Activated T-helper 2 cell treated with anti-CD3 and anti-CD28 coated beads, Interferon-gamma antibody, Interleukin-2, Interleukin-4, amounts not matched to agents 10 μg/mL and 5 μg/mL and 100 μg/mL, durations not matched to agents 14 hours and 24 hours and 36 hours (primary cell): Measurements from ENCODE around the gene COX10. TPM values are rescaled to one million over a fixed set of nuclear protein-coding genes. Genes with fewer than 3 reads are reported as not detected.
"Not testable (repeated sequence)": the region's sequence is repeated elsewhere in the genome, so short reads cannot be mapped to it uniquely, and the experiment has no call there.

Experiments used
- DNase-seq: peaks from one replicate; pipeline ENCODE4 v3.0.0; 2021; ENCODE audit warnings: low spot score
- H3K27ac Mint-ChIP-seq: one replicate; pipeline ENCODE4 v1.8.0; 2021; ENCODE audit warnings: mixed read lengths
- H3K27me3 Mint-ChIP-seq: one replicate; pipeline ENCODE4 v1.8.0; 2021; ENCODE audit warnings: low read depth, mixed read lengths
- H3K36me3 Mint-ChIP-seq: one replicate; pipeline ENCODE4 v1.8.0; 2021; ENCODE audit warnings: low read depth, mixed read lengths
- H3K4me1 Mint-ChIP-seq: one replicate; pipeline ENCODE4 v1.8.0; 2021; ENCODE audit warnings: low read depth, mixed read lengths
- H3K4me3 Mint-ChIP-seq: one replicate; pipeline ENCODE4 v1.8.0; 2021; ENCODE audit warnings: low read depth, mild to moderate bottlenecking, moderate library complexity, mixed read lengths
- H3K9me3 Mint-ChIP-seq: one replicate; pipeline ENCODE4 v1.8.0; 2021; ENCODE audit warnings: mixed read lengths
- intact Hi-C: fragments of 100-400 bp; cut with micrococcal nuclease; formaldehyde crosslinking; loops from one replicate; pipeline ENCODE4 v1.15.1; 2023
- total RNA-seq: library from RNA; stranded (reverse); gene quantifications from 2 replicates; pipeline ENCODE4 v1.2.3, GENCODE V29; 2022

COX10 gene
- total RNA-seq: 24.9 and 28.1 TPM in 2 replicates

- Mint-ChIP-seq H3K36me3 (peaks cover 59% of the 10 kb centered on the region), H3K4me3 (peak within 1 kb of the TSS; percentile 96), H3K9me3 (peaks cover 8% of the 10 kb centered on the region), H3K27ac (peak within 1 kb of the TSS; percentile 94), H3K4me1 (peaks cover 45% of the 10 kb centered on the region), H3K27me3 (no peaks in the 10 kb centered on the region)
- peak; percentile 80 for DNase-seq
- intact Hi-C loops: loop anchor here (2.0 kb wide), 3 partner anchors 49 to 231 kb away; partner anchors contain the start of gene HS3ST3B1
Measured at GRCh38 chr17:14069251-14070021, at the start of gene COX10. Gene COX10 (plus strand): TSS chr17:14069504. CDS start chr17:14069606, 102 bp downstream.

- H3K27me3 Mint-ChIP-seq, H3K9me3 Mint-ChIP-seq, H3K27ac Mint-ChIP-seq, DNase-seq, H3K4me3 Mint-ChIP-seq, intact Hi-C loops: not testable (repeated sequence)
- Mint-ChIP-seq H3K4me1 (peaks cover 22% of the 10 kb centered on the region), H3K36me3 (peaks cover 15% of the 10 kb centered on the region)
Measured at GRCh38 chr17:14021651-14022294, 47.5 kb upstream of the COX10 start.

- H3K27me3 Mint-ChIP-seq, DNase-seq, H3K27ac Mint-ChIP-seq, H3K4me1 Mint-ChIP-seq, H3K4me3 Mint-ChIP-seq, H3K9me3 Mint-ChIP-seq, intact Hi-C loops: not testable (repeated sequence)
- H3K36me3 Mint-ChIP-seq: peaks cover 53% of the 10 kb centered on the region
Measured at GRCh38 chr17:14029755-14030154, 39.5 kb upstream of the COX10 start.

GRCh38 chr17:14032234-14032633 lies 37.1 kb upstream of the COX10 start:
- no peaks in the 10 kb centered on the region for H3K27me3 Mint-ChIP-seq
- no peak for DNase-seq
- no peak overlapping the region for H3K27ac Mint-ChIP-seq
- peaks cover 11% of the 10 kb centered on the region for H3K4me1 Mint-ChIP-seq
- intact Hi-C loops: no loop called here
- no peak overlapping the region for H3K4me3 Mint-ChIP-seq
- no peaks in the 10 kb centered on the region for H3K9me3 Mint-ChIP-seq
- H3K36me3 Mint-ChIP-seq: peaks cover 69% of the 10 kb centered on the region

GRCh38 chr17:14033166-14033565 lies 36.1 kb upstream of the COX10 start:
- DNase-seq: no peak
- Mint-ChIP-seq H3K9me3 (no peaks in the 10 kb centered on the region), H3K27me3 (no peaks in the 10 kb centered on the region), H3K27ac (no peak overlapping the region), H3K36me3 (peaks cover 76% of the 10 kb centered on the region), H3K4me1 (peaks cover 19% of the 10 kb centered on the region), H3K4me3 (no peak overlapping the region)
- intact Hi-C loops: no loop called here

GRCh38 chr17:14037453-14037852 lies 31.9 kb upstream of the COX10 start:
- H3K27me3 Mint-ChIP-seq: no peaks in the 10 kb centered on the region
- peaks cover 77% of the 10 kb centered on the region for H3K36me3 Mint-ChIP-seq
- no peak overlapping the region for H3K4me3 Mint-ChIP-seq
- intact Hi-C loops: no loop called here
- no peak for DNase-seq
- H3K9me3 Mint-ChIP-seq: no peaks in the 10 kb centered on the region
- H3K27ac Mint-ChIP-seq: no peak overlapping the region
- peaks cover 35% of the 10 kb centered on the region for H3K4me1 Mint-ChIP-seq

GRCh38 chr17:14038206-14038605 lies 31.1 kb upstream of the COX10 start:
- intact Hi-C loops: no loop called here
- Mint-ChIP-seq H3K27ac (no peak overlapping the region), H3K9me3 (no peaks in the 10 kb centered on the region), H3K36me3 (peaks cover 75% of the 10 kb centered on the region), H3K4me3 (no peak overlapping the region), H3K4me1 (peaks cover 37% of the 10 kb centered on the region), H3K27me3 (no peaks in the 10 kb centered on the region)
- DNase-seq: no peak

- H3K36me3 Mint-ChIP-seq: peaks cover 47% of the 10 kb centered on the region
- intact Hi-C loops: loop anchor here (1.0 kb wide), 1 partner anchor 159 kb away; no protein-coding TSS in a partner anchor
- H3K4me3 Mint-ChIP-seq: no peak overlapping the region
- no peaks in the 10 kb centered on the region for H3K9me3 Mint-ChIP-seq
- no peaks in the 10 kb centered on the region for H3K27me3 Mint-ChIP-seq
- H3K4me1 Mint-ChIP-seq: peaks cover 50% of the 10 kb centered on the region
- DNase-seq: no peak
- no peak overlapping the region for H3K27ac Mint-ChIP-seq
Measured at GRCh38 chr17:14042411-14042810, 26.9 kb upstream of the COX10 start.

GRCh38 chr17:14044702-14045101 lies 24.6 kb upstream of the COX10 start:
- H3K4me3 Mint-ChIP-seq: no peak overlapping the region
- intact Hi-C loops: loop anchor here (2.0 kb wide), 1 partner anchor 74 kb away; no protein-coding TSS in a partner anchor
- DNase-seq: no peak
- H3K27ac Mint-ChIP-seq: no peak overlapping the region
- H3K36me3 Mint-ChIP-seq: peaks cover 47% of the 10 kb centered on the region
- H3K4me1 Mint-ChIP-seq: peaks cover 36% of the 10 kb centered on the region
- no peaks in the 10 kb centered on the region for H3K9me3 Mint-ChIP-seq
- H3K27me3 Mint-ChIP-seq: no peaks in the 10 kb centered on the region

GRCh38 chr17:14046978-14047377 lies 22.3 kb upstream of the COX10 start:
- Mint-ChIP-seq H3K4me3 (no peak overlapping the region), H3K4me1 (peaks cover 34% of the 10 kb centered on the region), H3K27ac (no peak overlapping the region), H3K9me3 (no peaks in the 10 kb centered on the region), H3K36me3 (peaks cover 52% of the 10 kb centered on the region), H3K27me3 (no peaks in the 10 kb centered on the region)
- intact Hi-C loops: no loop called here
- DNase-seq: no peak

GRCh38 chr17:14047591-14047990 lies 21.7 kb upstream of the COX10 start:
- no peaks in the 10 kb centered on the region for H3K9me3 Mint-ChIP-seq
- no peak for DNase-seq

GRCh38 chr17:14048169-14048568 lies 21.1 kb upstream of the COX10 start:
- no peaks in the 10 kb centered on the region for H3K27me3 Mint-ChIP-seq
- H3K4me3 Mint-ChIP-seq: no peak overlapping the region
- H3K27ac Mint-ChIP-seq: no peak overlapping the region
- H3K36me3 Mint-ChIP-seq: peaks cover 48% of the 10 kb centered on the region
- intact Hi-C loops: no loop called here
- H3K4me1 Mint-ChIP-seq: peaks cover 29% of the 10 kb centered on the region
- no peaks in the 10 kb centered on the region for H3K9me3 Mint-ChIP-seq
- DNase-seq: no peak

More at GRCh38 chr17:14047591-14047990, 21.7 kb upstream of the COX10 start:
- Mint-ChIP-seq H3K4me3 (no peak overlapping the region), H3K36me3 (peaks cover 47% of the 10 kb centered on the region), H3K4me1 (peaks cover 29% of the 10 kb centered on the region), H3K27ac (no peak overlapping the region), H3K27me3 (no peaks in the 10 kb centered on the region)
- intact Hi-C loops: no loop called here

- peaks cover 42% of the 10 kb centered on the region for H3K36me3 Mint-ChIP-seq
- no peaks in the 10 kb centered on the region for H3K9me3 Mint-ChIP-seq
- intact Hi-C loops: no loop called here
- H3K27ac Mint-ChIP-seq: no peak overlapping the region
- peaks cover 14% of the 10 kb centered on the region for H3K4me1 Mint-ChIP-seq
- no peak for DNase-seq
- H3K27me3 Mint-ChIP-seq: no peaks in the 10 kb centered on the region
- H3K4me3 Mint-ChIP-seq: no peak overlapping the region
Measured at GRCh38 chr17:14050616-14051015, 18.7 kb upstream of the COX10 start.
